ENCODE results near the gene ACAP3.
"Not testable (repeated sequence)": the region's sequence is repeated elsewhere in the genome, so short reads cannot be mapped to it uniquely, and the experiment has no call there.

Gene ACAP3

DNA sequence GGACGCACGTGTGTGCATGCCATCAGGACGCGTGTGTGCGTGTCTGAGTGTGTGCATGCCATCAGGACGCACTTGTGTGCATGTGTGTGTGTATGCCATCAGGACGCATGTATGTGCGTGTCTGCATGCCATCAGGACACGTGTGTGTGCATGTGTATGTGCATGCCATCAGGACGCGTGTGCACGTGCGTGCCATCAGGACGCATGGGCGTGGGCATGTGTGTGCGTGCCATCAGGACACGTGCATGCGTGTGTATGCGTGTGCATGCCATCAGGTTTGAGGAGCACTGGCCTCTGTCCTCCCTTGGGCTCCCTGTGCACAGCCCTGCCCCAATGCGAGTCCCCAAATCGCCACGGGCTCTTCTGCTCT lies 48.6 kb downstream of the ACAP3 start:
- DNase-seq = no peak
- in situ Hi-C loops (cut with MboI; ENCODE audit: low pct_unique_long_range_greater_than_20kb, low sequenced_read_pairs) = no loop called here

DNA sequence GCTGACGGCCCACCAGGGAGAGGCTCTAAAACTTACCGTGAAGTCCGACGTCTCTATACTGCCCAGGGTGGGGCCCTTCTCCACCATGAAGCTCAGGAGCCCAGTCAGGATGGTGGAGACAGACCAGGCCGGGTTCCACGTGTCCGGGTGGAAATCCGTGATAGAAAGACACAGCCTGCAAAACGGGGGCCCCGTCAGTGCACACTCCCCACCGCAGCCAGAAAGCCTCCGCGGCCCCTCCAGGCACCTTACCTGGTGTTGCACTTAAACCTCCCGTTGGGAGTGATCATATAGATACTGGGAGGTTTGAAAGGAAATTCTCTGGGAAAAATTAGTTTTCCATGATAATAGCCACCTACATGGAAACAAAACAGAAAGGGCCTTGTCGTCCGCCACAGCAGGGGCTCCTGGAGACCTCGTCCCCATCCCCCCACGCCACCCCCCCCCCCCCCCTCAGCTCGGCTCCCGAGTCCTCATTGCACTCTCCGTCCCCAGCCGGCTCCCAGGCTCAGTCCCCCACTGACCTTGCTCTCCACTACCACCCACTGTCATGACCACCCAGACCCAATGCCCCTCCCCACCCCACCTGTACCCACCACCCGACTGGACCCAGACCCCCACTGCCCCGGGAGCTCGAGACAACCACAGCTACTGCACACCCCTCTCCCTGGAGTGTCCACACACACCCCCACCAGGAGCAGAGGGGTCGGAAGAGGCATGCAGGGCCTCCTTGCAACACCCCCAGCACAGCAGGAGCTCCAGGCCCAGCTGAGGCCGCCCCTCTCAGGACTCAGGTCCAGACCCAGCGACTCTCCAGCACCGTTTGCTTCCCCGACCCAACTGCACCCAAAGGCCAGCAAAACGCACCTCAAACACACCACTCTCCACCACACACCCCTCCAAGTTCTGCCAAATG lies 50.5 kb downstream of the ACAP3 start:
- in situ Hi-C loops (cut with MboI; ENCODE audit: low pct_unique_long_range_greater_than_20kb, low sequenced_read_pairs) = no loop called here
- DNase-seq = no peak

DNA sequence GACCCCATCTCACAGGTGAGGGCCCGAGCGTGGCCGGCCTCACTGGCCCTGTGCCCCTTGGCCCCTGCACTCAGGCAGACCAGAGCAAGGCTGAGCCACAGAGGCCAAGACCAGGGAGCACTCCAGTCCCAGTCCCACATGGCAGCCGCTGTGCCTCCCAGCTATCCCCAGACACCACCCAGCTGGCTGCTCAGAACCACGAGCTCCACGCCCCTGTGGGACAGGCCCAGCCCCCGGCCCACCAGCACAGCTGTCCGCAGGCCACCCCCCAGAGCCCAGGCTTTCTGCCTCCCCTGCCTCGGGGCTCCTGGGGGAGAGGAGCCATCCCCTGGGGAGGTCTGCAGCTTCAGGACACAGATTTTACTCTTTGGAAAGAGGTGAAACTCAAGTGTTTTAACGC lies 52.1 kb downstream of the ACAP3 start:
- in situ Hi-C loops (cut with MboI; ENCODE audit: low pct_unique_long_range_greater_than_20kb, low sequenced_read_pairs) = no loop called here
- no peak for DNase-seq

DNA sequence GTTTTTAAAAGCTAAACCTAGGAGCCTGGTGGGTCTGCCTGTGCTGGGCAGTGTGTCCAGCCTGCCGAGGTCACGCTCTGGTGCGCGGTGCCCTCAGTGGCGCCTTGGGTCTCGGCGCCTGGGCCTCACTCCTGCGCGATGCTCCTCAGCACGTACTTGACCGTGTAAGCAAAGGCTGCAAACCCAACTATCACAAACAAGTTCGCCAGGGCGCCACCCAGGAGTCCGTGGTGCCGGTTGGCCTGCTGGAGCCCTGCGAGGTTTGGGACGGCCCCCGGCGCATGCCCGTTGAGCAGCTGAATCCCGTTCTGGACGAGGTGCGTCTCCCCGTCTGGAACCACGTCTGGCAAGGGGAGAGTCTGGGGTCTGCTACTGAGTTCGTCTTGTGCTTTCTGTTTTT lies 52.7 kb downstream of the ACAP3 start:
- DNase-seq = no peak
- in situ Hi-C loops (cut with MboI; ENCODE audit: low pct_unique_long_range_greater_than_20kb, low sequenced_read_pairs) = no loop called here

DNA sequence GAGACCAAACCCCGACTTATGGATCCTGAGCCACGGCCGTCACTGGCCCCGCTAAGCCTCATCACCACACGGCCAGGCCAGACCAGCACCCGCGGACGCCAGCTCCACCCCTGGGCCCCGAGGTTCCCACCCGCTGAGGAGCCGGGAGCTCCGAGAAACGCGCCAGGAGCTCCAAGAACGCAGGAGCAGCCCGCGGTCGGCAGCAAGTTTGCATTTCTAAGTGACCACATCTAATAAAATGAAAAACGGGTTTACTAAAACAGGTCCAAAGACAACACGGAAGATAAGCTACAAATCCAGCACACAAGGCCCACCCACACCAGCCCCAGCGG lies 53.1 kb downstream of the ACAP3 start:
- in situ Hi-C loops (cut with MboI; ENCODE audit: low pct_unique_long_range_greater_than_20kb, low sequenced_read_pairs) = no loop called here
- DNase-seq = no peak

DNA sequence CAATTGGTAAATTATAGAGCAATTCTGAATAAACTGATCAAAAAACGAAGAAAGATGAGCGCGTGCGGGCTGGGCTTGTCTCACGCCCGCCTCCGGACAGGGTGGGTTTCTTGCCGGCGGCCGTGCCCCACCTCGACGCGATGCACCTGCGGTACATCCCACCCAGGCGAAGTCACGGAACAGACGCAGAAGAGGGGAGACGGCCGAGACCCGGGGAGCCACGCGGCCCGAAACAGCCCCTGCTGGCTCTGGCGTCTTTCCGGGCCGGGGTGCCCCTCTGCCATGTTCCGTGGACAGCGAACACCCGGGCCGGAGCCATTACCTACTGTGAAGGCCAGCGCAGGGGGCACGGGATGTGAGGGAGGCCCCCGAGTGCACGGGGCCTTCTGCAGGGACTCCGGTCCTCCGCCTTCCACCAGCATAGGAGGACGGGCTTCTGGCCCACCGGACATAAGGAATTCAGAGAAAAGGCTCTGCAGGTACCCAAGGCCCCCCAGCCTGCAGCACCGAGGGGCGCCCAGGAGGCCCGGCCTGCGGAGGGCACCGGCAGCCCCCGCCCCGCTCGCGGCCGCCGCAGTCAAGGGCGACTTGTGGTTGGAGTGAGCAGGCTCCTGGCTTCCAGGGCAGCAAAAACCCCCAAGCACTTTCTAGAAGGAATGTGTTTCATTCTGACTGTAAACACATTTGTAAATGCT lies 53.6 kb downstream of the ACAP3 start:
- no peak for DNase-seq
- in situ Hi-C loops (cut with MboI; ENCODE audit: low pct_unique_long_range_greater_than_20kb, low sequenced_read_pairs) = no loop called here

DNA sequence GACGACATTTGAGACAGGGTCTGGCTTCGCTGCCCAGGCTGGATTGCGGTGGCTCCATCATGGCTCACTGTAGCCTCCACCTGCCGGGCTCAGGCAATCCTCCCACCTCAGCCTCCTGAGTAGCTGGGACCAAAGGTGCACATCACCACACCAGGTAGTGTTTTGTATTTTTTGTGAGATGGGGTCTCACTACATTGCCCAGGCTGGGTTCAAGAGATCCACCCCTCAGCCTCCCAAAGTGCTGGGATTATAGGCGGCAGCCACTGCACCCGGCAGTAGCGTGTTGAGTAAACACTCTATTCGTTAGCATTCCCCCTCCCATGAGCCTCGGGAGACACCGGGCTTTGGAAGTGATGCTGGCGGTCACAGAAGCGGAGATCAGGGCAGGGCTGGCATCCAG lies 54.4 kb downstream of the ACAP3 start:
- in situ Hi-C loops (cut with MboI; ENCODE audit: low pct_unique_long_range_greater_than_20kb, low sequenced_read_pairs) = no loop called here
- DNase-seq = no peak

DNA sequence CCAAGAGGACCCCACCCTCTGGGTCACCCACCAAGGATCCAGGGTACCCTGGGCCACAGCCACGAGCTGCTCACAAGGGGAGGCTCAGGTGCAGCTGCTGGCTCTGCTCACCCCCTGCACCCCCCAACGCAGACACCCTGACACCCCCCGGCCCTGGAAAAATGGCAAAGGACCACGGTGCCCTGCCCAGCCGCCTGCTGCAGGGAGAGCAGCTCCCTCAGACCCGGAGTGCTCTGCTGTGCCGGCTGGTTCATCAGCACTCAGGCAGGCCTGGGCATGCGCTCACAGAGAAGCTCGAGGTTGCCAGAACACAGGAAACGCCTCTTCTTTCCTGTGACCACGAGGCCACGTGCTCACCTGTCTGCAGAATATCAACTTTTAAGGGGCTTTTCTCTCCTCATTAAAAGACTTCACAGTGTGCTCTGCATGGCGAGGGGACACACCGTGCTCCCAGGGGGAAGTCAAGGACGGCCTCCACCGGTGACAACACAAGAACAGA lies 56.9 kb downstream of the ACAP3 start:
- in situ Hi-C loops (cut with MboI; ENCODE audit: low pct_unique_long_range_greater_than_20kb, low sequenced_read_pairs) = no loop called here

DNA sequence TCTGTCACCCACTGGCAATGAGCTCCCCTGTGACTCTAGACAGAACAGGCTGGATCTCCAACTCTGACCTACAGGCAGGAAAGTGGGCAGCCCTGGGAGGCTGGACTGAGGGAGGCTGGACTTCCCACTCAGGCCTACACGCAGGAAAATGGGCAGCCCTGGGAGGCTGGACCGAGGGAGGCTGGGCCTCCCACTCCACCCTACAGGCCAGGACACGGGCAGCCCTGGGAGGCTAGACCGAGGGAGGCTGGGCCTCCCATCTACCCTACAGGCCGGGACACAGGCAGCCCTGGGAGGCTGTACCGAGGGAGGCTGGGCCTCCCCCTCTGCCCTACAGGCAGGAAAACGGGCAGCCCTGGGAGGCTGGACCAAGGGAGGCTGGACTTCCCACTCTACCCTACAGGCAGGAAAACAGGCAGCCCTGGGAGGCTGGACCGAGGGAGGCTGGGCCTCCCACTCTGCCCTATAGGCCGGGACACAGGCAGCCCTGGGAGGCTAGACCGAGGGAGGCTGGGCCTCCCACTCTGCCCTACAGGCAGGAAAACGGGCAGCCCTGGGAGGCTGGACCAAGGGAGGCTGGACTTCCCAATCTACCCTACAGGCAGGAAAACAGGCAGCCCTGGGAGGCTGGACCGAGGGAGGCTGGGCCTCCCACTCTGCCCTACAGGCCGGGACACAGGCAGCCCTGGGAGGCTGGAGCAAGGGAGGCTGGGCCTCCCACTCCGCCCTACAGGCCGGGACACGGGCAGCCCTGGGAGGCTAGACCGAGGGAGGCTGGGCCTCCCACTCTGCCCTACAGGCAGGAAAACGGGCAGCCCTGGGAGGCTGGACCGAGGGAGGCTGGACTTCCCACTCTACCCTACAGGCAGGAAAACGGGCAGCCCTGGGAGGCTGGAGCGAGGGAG lies 59.5 kb downstream of the ACAP3 start:
- in situ Hi-C loops (cut with MboI; ENCODE audit: low pct_unique_long_range_greater_than_20kb, low sequenced_read_pairs) = loop anchor here (25.0 kb wide), 1 partner anchor 111 kb away; no protein-coding TSS in a partner anchor
- DNase-seq = not testable (repeated sequence)

More for the DNA sequence above, 56.9 kb downstream of the ACAP3 start:
- DNase-seq = peak; percentile 53

DNA sequence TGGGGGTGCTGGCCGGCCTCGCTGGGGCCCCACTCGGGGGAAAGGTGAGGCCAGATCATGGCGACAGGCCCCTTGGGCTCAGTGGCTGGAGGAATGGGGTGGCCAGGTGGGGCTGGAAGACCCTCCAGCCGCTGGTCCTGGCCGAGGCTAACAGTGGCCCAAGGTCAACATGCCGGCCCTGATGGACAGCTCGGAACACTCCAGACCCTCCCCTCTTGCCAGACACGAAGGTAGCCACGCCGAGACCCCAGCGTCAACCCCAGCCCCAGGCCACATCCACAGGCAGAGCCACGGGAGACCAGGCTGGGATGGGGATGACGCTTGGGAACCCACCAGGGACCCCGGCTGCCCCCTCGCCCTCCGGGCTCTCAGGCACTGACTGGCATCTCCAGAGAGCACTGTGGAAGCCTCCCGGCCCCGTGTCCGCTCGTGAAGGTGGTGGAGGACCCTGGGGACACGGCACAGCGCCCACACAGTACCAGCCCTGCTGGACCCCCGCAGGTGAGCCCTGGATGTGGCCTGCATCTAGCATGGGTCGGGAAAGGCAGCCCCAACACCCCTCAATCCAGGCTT lies 60.3 kb downstream of the ACAP3 start:
- DNase-seq = no peak
- in situ Hi-C loops (cut with MboI; ENCODE audit: low pct_unique_long_range_greater_than_20kb, low sequenced_read_pairs) = loop anchor here (25.0 kb wide), 1 partner anchor 110 kb away; no protein-coding TSS in a partner anchor

DNA sequence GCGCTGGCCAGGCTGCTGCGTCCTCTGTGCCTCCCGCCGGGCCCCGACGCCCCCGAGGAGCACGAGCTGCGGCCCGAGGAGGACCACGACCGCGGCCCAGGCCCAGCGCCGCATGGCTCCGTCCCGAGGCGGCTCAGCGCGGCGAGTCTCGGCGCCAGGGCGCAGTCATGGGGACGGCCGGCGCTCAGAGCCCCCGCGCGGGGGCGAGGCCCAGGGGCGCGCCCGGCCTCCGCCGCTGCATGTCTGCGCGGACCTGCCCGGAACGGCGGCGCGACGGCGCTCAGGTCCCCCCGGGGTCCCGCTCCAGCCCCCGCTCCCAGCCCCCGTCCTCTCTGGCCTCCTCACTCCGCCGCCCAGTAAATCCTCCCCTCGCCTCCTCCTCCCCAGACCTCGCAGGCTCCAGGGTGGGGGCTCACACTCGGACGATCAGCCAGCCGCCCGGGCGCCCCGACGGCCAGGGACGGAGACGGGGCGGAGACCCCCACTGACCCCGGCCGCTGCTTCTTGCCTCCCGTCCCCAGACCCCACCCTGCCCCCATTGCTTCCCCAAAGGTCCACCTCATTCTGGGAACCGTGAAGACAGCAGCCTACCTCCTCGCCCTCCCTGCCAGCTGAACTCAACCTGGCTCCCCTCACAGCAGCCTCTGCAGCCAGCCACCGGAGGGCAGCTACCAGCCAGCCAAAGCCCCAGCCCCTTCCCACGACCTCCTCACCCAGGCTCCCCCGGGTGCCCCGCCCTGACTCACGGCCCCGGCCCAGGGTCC lies 61.0 kb downstream of the ACAP3 start, which contains the start of gene C1QTNF12:
C1QTNF12 (minus strand) TSS at position 146 of the 764 bp plus-strand sequence; CDS start at position 114, 32 bp downstream.
- in situ Hi-C loops (cut with MboI; ENCODE audit: low pct_unique_long_range_greater_than_20kb, low sequenced_read_pairs) = loop anchor here (25.0 kb wide), 1 partner anchor 109 kb away; no protein-coding TSS in a partner anchor
- no peak for DNase-seq

DNA sequence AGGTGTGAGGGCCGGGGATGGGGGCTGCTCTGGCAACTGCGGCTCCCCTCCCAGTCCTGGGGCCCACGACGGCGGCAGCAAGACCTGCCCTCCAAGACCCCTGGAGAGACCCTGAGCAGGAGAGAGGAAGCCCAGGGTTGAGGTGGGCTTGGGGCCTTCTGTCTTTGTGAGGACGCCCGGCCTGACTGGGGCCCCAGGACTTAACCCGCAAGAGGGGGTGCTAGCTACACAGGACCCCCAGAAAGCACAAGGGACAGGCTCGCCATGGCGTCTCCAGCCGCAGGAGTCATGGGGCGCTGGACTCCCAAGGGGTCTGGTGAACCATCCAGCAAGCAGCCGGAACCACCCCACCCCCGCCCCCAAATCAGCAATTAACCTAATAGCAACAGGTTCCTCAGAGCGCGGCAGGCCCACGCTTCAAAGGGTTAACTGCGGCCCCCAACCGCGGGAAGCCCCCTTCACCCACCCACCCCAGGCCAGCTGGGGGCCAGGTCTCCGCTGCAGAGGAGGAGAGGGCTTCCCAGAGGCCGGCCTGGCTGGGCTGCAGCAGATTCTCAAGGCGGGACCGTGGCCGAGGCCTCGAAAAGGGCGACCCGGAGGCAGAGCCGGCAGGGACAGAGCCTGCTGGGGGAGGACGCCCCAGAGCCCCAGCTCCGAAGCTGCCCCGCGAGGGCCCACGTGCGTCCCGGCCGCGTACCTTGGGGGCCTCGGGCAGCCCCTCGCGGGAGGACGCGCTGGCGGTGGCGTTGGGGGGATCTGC lies 61.7 kb downstream of the ACAP3 start:
- in situ Hi-C loops (cut with MboI; ENCODE audit: low pct_unique_long_range_greater_than_20kb, low sequenced_read_pairs) = loop anchor here (25.0 kb wide), 1 partner anchor 109 kb away; no protein-coding TSS in a partner anchor
- DNase-seq = no peak

DNA sequence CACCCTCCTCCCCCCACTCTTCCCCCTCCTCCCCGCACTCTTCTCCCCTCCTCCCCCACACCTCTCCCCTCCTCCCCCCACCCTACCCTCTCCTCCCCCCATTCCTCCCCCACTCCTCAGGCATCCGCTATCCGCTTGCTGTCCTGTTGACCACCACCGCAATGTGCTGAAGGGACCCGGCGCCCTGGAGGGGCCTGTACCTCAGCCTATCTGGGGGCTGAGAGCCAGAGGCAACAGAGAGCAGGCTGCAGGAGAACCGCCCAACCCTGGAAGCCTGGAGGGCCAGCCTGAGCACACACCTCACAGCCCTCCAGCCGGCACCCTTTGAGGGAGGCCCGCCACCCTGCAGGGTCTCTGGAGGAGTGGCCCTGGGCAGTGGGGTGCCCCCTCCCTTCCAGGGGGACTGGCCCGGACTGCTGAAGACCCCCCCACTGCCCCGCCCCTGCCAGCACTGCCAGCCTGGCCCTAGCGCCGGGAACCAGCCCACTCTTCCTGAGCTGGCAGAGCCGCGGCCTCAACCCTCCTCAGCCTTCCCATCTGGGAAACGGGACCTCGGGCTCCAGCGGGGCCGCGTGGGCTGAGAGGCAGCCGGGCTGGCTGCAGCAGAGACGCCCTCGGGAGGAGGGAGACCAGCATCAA lies 62.4 kb downstream of the ACAP3 start:
- in situ Hi-C loops (cut with MboI; ENCODE audit: low pct_unique_long_range_greater_than_20kb, low sequenced_read_pairs) = loop anchor here (25.0 kb wide), 1 partner anchor 108 kb away; no protein-coding TSS in a partner anchor
- no peak for DNase-seq

DNA sequence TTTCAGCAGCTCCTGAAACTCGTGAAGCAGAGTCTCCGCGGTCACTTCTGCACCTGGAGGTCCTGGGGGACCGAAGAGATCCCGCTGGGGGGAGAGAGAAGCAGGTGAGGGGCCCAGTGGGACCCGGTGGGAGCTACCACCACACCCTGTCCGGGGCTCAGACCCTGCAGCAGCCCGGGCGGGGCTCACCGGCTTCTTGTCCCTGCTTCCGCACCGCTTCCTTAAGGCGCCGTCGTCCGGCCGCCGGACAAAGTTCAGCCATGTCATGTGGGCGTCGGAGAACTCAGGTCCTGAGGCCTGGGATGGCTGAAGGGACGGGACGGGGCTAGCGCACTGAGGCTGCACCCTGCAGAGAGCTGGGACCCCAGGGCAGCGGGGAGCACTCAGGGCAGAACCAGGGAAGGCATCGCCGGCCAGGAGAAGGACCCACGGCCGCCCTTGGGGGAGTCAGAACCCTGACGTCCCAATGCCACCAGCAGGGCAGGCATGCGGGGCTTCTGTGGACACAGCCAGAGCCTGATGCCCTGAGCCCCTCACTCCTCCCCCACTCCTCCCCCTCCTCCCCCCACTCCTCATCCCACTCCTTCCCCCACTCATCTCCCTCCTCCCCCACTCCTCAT lies 63.4 kb downstream of the ACAP3 start:
- in situ Hi-C loops (cut with MboI; ENCODE audit: low pct_unique_long_range_greater_than_20kb, low sequenced_read_pairs) = loop anchor here (25.0 kb wide), 1 partner anchor 107 kb away; no protein-coding TSS in a partner anchor
- no peak for DNase-seq

DNA sequence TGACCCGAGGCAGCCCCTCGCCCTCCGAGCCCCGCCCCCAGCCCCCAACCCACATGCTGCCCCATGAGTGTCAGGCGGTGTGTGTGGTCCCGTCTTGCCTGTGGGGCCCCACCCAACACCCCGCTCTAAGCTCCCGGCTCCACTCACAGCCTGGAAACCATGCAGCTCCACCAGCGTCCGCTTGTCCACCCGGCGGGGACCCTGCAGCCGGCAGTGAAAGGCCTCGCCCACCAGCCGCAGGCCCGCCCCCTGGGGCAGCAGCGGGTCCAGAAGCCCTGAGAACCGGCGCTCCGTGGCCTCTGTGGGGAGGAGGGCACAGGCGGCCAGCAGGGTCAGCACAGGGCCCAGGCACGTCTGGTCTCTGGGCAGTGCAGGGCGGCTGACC lies 63.9 kb downstream of the ACAP3 start:
- no peak for DNase-seq
- in situ Hi-C loops (cut with MboI; ENCODE audit: low pct_unique_long_range_greater_than_20kb, low sequenced_read_pairs) = loop anchor here (25.0 kb wide), 1 partner anchor 106 kb away; no protein-coding TSS in a partner anchor

DNA sequence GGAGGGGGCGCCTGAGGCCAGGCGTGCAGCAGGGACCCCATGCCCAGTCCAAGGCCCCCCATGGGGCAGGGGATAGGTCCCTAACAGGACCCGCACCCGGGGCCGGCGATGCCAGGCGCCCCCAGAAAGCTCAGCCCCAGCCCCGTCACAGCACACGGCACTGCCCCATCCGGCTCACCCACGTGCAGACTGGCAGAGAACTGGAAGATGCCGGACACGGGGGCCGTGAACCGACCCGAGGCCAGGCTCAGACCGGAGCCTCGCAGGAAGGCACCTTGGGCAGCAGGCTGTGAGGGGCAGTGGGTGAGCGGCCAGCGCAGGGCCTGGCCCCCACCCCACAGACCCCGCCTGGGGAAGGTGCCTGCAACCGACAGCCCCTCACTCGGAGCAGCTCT lies 64.5 kb downstream of the ACAP3 start:
- no peak for DNase-seq
- in situ Hi-C loops (cut with MboI; ENCODE audit: low pct_unique_long_range_greater_than_20kb, low sequenced_read_pairs) = loop anchor here (25.0 kb wide), 1 partner anchor 106 kb away; no protein-coding TSS in a partner anchor

All from KBM-7 (cell line).